H9 (cell line): ENCODE data around the gene JMJD1C. TPM values are rescaled to one million over a fixed set of nuclear protein-coding genes. Genes with fewer than 3 reads are reported as not detected.

ENCODE experiments used
- DNase-seq: peaks from one replicate; pipeline ENCODE4 v3.0.0-alpha.2; 2017
- H2AFZ ChIP-seq: one replicate; pipeline ENCODE4 v1.6.1; 2013; ENCODE audit warnings: mild to moderate bottlenecking, low read length, control low read depth, moderate library complexity
- H2AK5ac ChIP-seq: 2 replicates; pipeline ENCODE4 v1.6.1; 2013; ENCODE audit warnings: low read length, control low read depth, mixed read lengths; ENCODE audit not compliant: insufficient read length
- H2BK120ac ChIP-seq: one replicate; pipeline ENCODE4 v1.6.1; 2013; ENCODE audit warnings: low read depth, mild to moderate bottlenecking, low read length, control low read depth, inconsistent platforms; ENCODE audit not compliant: poor library complexity, severe bottlenecking
- H2BK12ac ChIP-seq: 2 replicates; pipeline ENCODE4 v1.6.1; 2013; ENCODE audit warnings: low read length, control low read depth, mixed read lengths, low read depth; ENCODE audit not compliant: insufficient read length
- H2BK15ac ChIP-seq: 2 replicates; pipeline ENCODE4 v1.6.1; 2013; ENCODE audit warnings: low read depth, low read length, control low read depth
- H2BK20ac ChIP-seq: one replicate; pipeline ENCODE4 v1.6.1; 2013; ENCODE audit warnings: low read depth, mild to moderate bottlenecking, low read length, control low read depth, inconsistent platforms; ENCODE audit not compliant: poor library complexity, severe bottlenecking
- H2BK5ac ChIP-seq: 2 replicates; pipeline ENCODE4 v1.6.1; 2013; ENCODE audit warnings: low read length, control low read depth, mixed read lengths; ENCODE audit not compliant: insufficient read length
- H3K14ac ChIP-seq: 2 replicates; pipeline ENCODE4 v1.6.1; 2013; ENCODE audit warnings: low read length, control low read depth; ENCODE audit not compliant: insufficient read depth
- H3K18ac ChIP-seq: 2 replicates; pipeline ENCODE4 v1.6.1; 2013; ENCODE audit warnings: low read depth, mild to moderate bottlenecking, mixed read lengths, low read length, control low read depth; ENCODE audit not compliant: insufficient read length
- H3K23ac ChIP-seq: 2 replicates; pipeline ENCODE4 v1.6.1; 2013; ENCODE audit warnings: low read length, control low read depth, mixed read lengths, low read depth; ENCODE audit not compliant: insufficient read length
- H3K23me2 ChIP-seq: 2 replicates; pipeline ENCODE4 v1.6.1; 2013; ENCODE audit warnings: low read depth, mild to moderate bottlenecking, mixed read lengths, low read length, control low read depth; ENCODE audit not compliant: insufficient read length, poor library complexity, severe bottlenecking
- H3K27ac ChIP-seq: 2 replicates; pipeline ENCODE4 v1.5.1; 2013; ENCODE audit warnings: low read length, control low read depth, mixed read lengths, low read depth; ENCODE audit not compliant: insufficient read length
- H3K27me3 ChIP-seq: 2 replicates; pipeline ENCODE4 v1.6.1; 2013; ENCODE audit warnings: low read length, control low read depth, inconsistent platforms; ENCODE audit not compliant: insufficient read depth
- H3K4ac ChIP-seq: 2 replicates; pipeline ENCODE4 v1.6.1; 2013; ENCODE audit warnings: low read depth, mild to moderate bottlenecking, control low read depth, inconsistent platforms, low read length, moderate library complexity
- H3K4me1 ChIP-seq: 2 replicates; pipeline ENCODE4 v1.6.1; 2013; ENCODE audit warnings: low read length, control low read depth, inconsistent platforms; ENCODE audit not compliant: insufficient read depth
- H3K4me2 ChIP-seq: 2 replicates; pipeline ENCODE4 v1.6.1; 2013; ENCODE audit warnings: low read length, control low read depth, mixed read lengths; ENCODE audit not compliant: insufficient read length, insufficient read depth
- H3K56ac ChIP-seq: 2 replicates; pipeline ENCODE4 v1.6.1; 2013; ENCODE audit warnings: low read depth, mild to moderate bottlenecking, mixed read lengths, low read length, control low read depth; ENCODE audit not compliant: insufficient read length
- H3K79me1 ChIP-seq: 2 replicates; pipeline ENCODE4 v1.6.1; 2013; ENCODE audit warnings: low read depth, mild to moderate bottlenecking, moderate library complexity, low read length, control low read depth, inconsistent platforms; ENCODE audit not compliant: insufficient read depth, poor library complexity, severe bottlenecking
- H3K79me2 ChIP-seq: 2 replicates; pipeline ENCODE4 v1.6.1; 2013; ENCODE audit warnings: low read length, control low read depth, inconsistent platforms; ENCODE audit not compliant: insufficient read depth
- H3K9ac ChIP-seq: 2 replicates; pipeline ENCODE4 v1.6.1; 2013; ENCODE audit warnings: low read length, control low read depth, mixed read lengths; ENCODE audit not compliant: insufficient read length; ENCODE audit errors: extremely low read depth
- H3K9me3 ChIP-seq: one replicate; pipeline ENCODE4 v1.6.1; 2013; ENCODE audit warnings: low read depth, low read length, inconsistent platforms; ENCODE audit not compliant: control insufficient read depth
- H3T11ph ChIP-seq: one replicate; pipeline ENCODE4 v1.6.1; 2013; ENCODE audit warnings: mild to moderate bottlenecking, low read length, control low read depth, inconsistent platforms
- H4K20me1 ChIP-seq: one replicate; pipeline ENCODE4 v1.6.1; 2013; ENCODE audit not compliant: control insufficient read depth, insufficient read length, insufficient read depth
- H4K5ac ChIP-seq: 2 replicates; pipeline ENCODE4 v1.6.1; 2013; ENCODE audit warnings: low read depth, mild to moderate bottlenecking, mixed read lengths, low read length, control low read depth; ENCODE audit not compliant: insufficient read length
- H4K8ac ChIP-seq: replicated peaks from 2 replicates; pipeline ENCODE4 v1.6.1; 2013; ENCODE audit warnings: low read length, control low read depth, mixed read lengths, low read depth; ENCODE audit not compliant: insufficient read length
- H4K91ac ChIP-seq: 2 replicates; pipeline ENCODE4 v1.6.1; 2013; ENCODE audit warnings: low read depth, mild to moderate bottlenecking, moderate library complexity, mixed read lengths, low read length, control low read depth; ENCODE audit not compliant: insufficient read length
- H3K27ac Mint-ChIP-seq, 3 experiments: 2 replicates in 2 of 3; 3 replicates in 1 of 3; pipeline ENCODE4 v1.8.0; 2020 to 2021; ENCODE audit warnings: mixed read lengths in 3 of 3, mild to moderate bottlenecking in 1 of 3, moderate library complexity in 1 of 3
- H3K27me3 Mint-ChIP-seq: 2 replicates; pipeline ENCODE4 v1.8.0; 2021; ENCODE audit warnings: low read depth, mild to moderate bottlenecking, moderate library complexity, mixed read lengths
- H3K36me3 Mint-ChIP-seq, 3 experiments: 2 replicates in 2 of 3; 3 replicates in 1 of 3; pipeline ENCODE4 v1.8.0; 2020 to 2021; ENCODE audit warnings: low read depth in 3 of 3, mixed read lengths in 3 of 3; ENCODE audit not compliant: insufficient read depth in 1 of 3
- H3K4me1 Mint-ChIP-seq, 2 experiments: 2 replicates each; pipeline ENCODE4 v1.8.0; 2020; ENCODE audit warnings: mixed read lengths in 2 of 2
- H3K4me3 Mint-ChIP-seq, 2 experiments: 2 replicates in 1 of 2; 3 replicates in 1 of 2; pipeline ENCODE4 v1.8.0; 2020 to 2021; ENCODE audit warnings: mild to moderate bottlenecking in 2 of 2, mixed read lengths in 2 of 2, moderate library complexity in 1 of 2
- H3K9me3 Mint-ChIP-seq, 2 experiments: 2 replicates in 1 of 2; 3 replicates in 1 of 2; pipeline ENCODE4 v1.8.0; 2020; ENCODE audit warnings: mild to moderate bottlenecking in 2 of 2, mixed read lengths in 2 of 2, moderate library complexity in 1 of 2
- WGBS: extraction: QIAGEN DNeasy Blood & Tissue Kit; methylation state at CpG from one replicate; pipeline ENCODE4 v1.1.7; 2013; ENCODE audit warnings: missing lambda C conversion rate, low lambda C conversion rate, mixed read lengths; ENCODE audit not compliant: insufficient read length; ENCODE audit errors: extremely low coverage; 5-methylcytosine and 5-hydroxymethylcytosine counted together
- total RNA-seq: library from RNA; stranded (reverse); gene quantifications from 2 replicates; pipeline ENCODE4 v1.2.1, GENCODE V29; 2021
- TF ChIP-seq, protein P1 (sequence below): fragments of 200-600 bp; sonication (generic); conservative IDR thresholded peaks from 3 replicates; pipeline ENCODE4 v1.8.0; 2021; ENCODE audit warnings: antibody characterized with exemption, mild to moderate bottlenecking

JMJD1C gene
- total RNA-seq, 1 experiment from 2014 or later, result 200 TPM

DNA sequence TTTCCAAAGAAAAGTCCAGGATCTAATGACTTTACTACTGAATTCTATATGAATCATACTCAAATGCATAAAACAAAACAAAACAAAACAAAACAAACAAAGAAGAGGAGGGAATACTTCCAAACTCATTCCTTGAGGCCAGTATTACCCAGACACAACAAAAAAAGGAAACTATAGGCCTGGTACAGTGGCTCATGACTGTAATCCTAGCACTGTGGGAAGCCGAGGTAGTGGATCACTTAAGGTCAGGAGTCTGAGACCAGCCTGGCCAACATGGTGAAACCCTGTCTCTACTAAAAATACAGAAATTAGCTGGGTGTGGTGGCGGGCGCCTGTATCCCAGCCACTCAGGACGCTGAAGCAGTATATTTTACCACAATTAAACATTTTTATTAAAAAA lies 218.0 kb downstream of the JMJD1C start:
- no peak overlapping the region; a peak in 1 of 5 replicates for H3K4me3 Mint-ChIP-seq
- no peak for DNase-seq
- H3K79me2 ChIP-seq, result peaks cover 80% of the 10 kb centered on the region

More for the DNA sequence above, 218.0 kb downstream of the JMJD1C start:
- H3K4me2 ChIP-seq, result no peak overlapping the region
- Mint-ChIP-seq H3K27ac (no peak overlapping the region), H3K27me3 (no peaks in the 10 kb centered on the region), H3K4me1 (peaks cover 36 to 38% of the 10 kb centered on the region in 2 experiments), H3K36me3 (peaks cover 37 to 51% (median 39%) of the 10 kb centered on the region in 3 experiments), H3K9me3 (peaks cover 10 to 16% of the 10 kb centered on the region in 2 experiments)
- H3K56ac ChIP-seq, result no peak overlapping the region
- TF ChIP-seq, protein P1, sequence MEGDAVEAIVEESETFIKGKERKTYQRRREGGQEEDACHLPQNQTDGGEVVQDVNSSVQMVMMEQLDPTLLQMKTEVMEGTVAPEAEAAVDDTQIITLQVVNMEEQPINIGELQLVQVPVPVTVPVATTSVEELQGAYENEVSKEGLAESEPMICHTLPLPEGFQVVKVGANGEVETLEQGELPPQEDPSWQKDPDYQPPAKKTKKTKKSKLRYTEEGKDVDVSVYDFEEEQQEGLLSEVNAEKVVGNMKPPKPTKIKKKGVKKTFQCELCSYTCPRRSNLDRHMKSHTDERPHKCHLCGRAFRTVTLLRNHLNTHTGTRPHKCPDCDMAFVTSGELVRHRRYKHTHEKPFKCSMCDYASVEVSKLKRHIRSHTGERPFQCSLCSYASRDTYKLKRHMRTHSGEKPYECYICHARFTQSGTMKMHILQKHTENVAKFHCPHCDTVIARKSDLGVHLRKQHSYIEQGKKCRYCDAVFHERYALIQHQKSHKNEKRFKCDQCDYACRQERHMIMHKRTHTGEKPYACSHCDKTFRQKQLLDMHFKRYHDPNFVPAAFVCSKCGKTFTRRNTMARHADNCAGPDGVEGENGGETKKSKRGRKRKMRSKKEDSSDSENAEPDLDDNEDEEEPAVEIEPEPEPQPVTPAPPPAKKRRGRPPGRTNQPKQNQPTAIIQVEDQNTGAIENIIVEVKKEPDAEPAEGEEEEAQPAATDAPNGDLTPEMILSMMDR, result no peak
- no peak overlapping the region for H3K9ac ChIP-seq
- no peaks in the 10 kb centered on the region for H3K27me3 ChIP-seq
- no peak overlapping the region for H4K91ac ChIP-seq
- no peak overlapping the region for H2AK5ac ChIP-seq
- H3T11ph ChIP-seq, result no peak overlapping the region
- peaks cover 2% of the 10 kb centered on the region; the same call in 1 of the 2 replicates for H3K4me1 ChIP-seq
- no peak overlapping the region for H3K23ac ChIP-seq
- no peaks in the 10 kb centered on the region for H4K20me1 ChIP-seq
- H2BK120ac ChIP-seq, result no peak overlapping the region
- H4K5ac ChIP-seq, result no peak overlapping the region
- no peak overlapping the region for H3K4ac ChIP-seq
- H2BK12ac ChIP-seq, result no peak overlapping the region
- H3K27ac ChIP-seq, result no peak overlapping the region
- H3K23me2 ChIP-seq, result no peaks in the 10 kb centered on the region
- H2AFZ ChIP-seq, result no peak overlapping the region
- no peak overlapping the region for H3K18ac ChIP-seq
- no peak overlapping the region for H4K8ac ChIP-seq
- no peak overlapping the region for H2BK5ac ChIP-seq
- WGBS, result no CpG with 5 or more reads among the region's 4 CpGs
- H3K79me1 ChIP-seq, result no peaks in the 10 kb centered on the region
- no peak overlapping the region for H2BK15ac ChIP-seq
- no peaks in the 10 kb centered on the region for H3K9me3 ChIP-seq
- no peak overlapping the region for H2BK20ac ChIP-seq
- H3K14ac ChIP-seq, result no peak overlapping the region
